Neural progenitor cell (in vitro differentiated cells): Measurements from ENCODE around the gene LRR1. TPM values are rescaled to one million over a fixed set of nuclear protein-coding genes. Genes with fewer than 3 reads are reported as not detected.
A peak's percentile ranks its signal among the peaks of the same experiment; 100 is the strongest.

Experiments
- DNase-seq: peaks from one replicate; pipeline ENCODE4 v3.0.0-alpha.2; 2016; ENCODE audit warnings: low spot score
- H2AFZ ChIP-seq: fragments of 200-600 bp; sonication (generic); replicated peaks from 2 replicates; pipeline ENCODE4 v1.6.1; 2016; ENCODE audit warnings: antibody characterized with exemption
- H3F3A ChIP-seq: fragments of 200-600 bp; sonication (generic); 2 replicates; pipeline ENCODE4 v1.6.1; 2016; ENCODE audit warnings: antibody characterized with exemption, low read depth
- H3K27ac ChIP-seq: fragments of 200-600 bp; sonication (generic); 2 replicates; pipeline ENCODE4 v1.5.1; 2016; ENCODE audit warnings: mild to moderate bottlenecking
- H3K27me3 ChIP-seq: fragments of 200-600 bp; sonication (generic); 2 replicates; pipeline ENCODE4 v1.6.1; 2016; ENCODE audit warnings: mild to moderate bottlenecking, moderate library complexity
- H3K36me3 ChIP-seq: fragments of 200-600 bp; sonication (generic); 2 replicates; pipeline ENCODE4 v1.5.1; 2016
- H3K4me1 ChIP-seq: fragments of 200-600 bp; sonication (generic); 2 replicates; pipeline ENCODE4 v1.6.1; 2016; ENCODE audit warnings: mixed run types
- H3K4me2 ChIP-seq: fragments of 200-600 bp; sonication (generic); 2 replicates; pipeline ENCODE4 v1.6.1; 2016
- H3K4me3 ChIP-seq: fragments of 200-600 bp; sonication (generic); 2 replicates; pipeline ENCODE4 v1.5.1; 2016
- H3K79me2 ChIP-seq: fragments of 200-600 bp; sonication (generic); 2 replicates; pipeline ENCODE4 v1.6.1; 2016; ENCODE audit warnings: low read depth
- H3K9ac ChIP-seq: fragments of 200-600 bp; sonication (generic); 2 replicates; pipeline ENCODE4 v1.6.1; 2016
- H3K9me3 ChIP-seq: fragments of 200-600 bp; sonication (generic); 2 replicates; pipeline ENCODE4 v1.5.1; 2016; ENCODE audit warnings: low read depth
- H4K20me1 ChIP-seq: fragments of 200-600 bp; sonication (generic); 2 replicates; pipeline ENCODE4 v1.6.1; 2016; ENCODE audit warnings: low read depth
- H3K27ac Mint-ChIP-seq: 3 replicates; pipeline ENCODE4 v1.8.0; 2021; ENCODE audit warnings: mixed read lengths
- H3K27me3 Mint-ChIP-seq: 2 replicates; pipeline ENCODE4 v1.8.0; 2022; ENCODE audit warnings: low read depth, mild to moderate bottlenecking, inconsistent platforms, moderate library complexity, mixed read lengths; ENCODE audit not compliant: insufficient read depth
- H3K36me3 Mint-ChIP-seq: 3 replicates; pipeline ENCODE4 v1.8.0; 2021; ENCODE audit warnings: mixed read lengths
- H3K4me1 Mint-ChIP-seq: 3 replicates; pipeline ENCODE4 v1.8.0; 2021; ENCODE audit warnings: mixed read lengths
- H3K4me3 Mint-ChIP-seq: 3 replicates; pipeline ENCODE4 v1.8.0; 2021; ENCODE audit warnings: mild to moderate bottlenecking, moderate library complexity, mixed read lengths
- H3K9me3 Mint-ChIP-seq: 3 replicates; pipeline ENCODE4 v1.8.0; 2020; ENCODE audit warnings: mixed read lengths
- CTCF ChIP-seq: fragments of 200-600 bp; sonication (generic); IDR thresholded peaks from 2 replicates; pipeline ENCODE4 v1.5.1; 2017; ENCODE audit warnings: antibody characterized with exemption, mild to moderate bottlenecking
- EZH2 ChIP-seq: fragments of 200-600 bp; sonication (generic); IDR thresholded peaks from 2 replicates; pipeline ENCODE4 v1.6.1; 2017; ENCODE audit warnings: antibody characterized with exemption, mild to moderate bottlenecking, moderate library complexity
- EZH2phosphoT487 ChIP-seq: fragments of 200-600 bp; sonication (generic); IDR thresholded peaks from 2 replicates; pipeline ENCODE4 v1.6.1; 2017; ENCODE audit warnings: antibody characterized with exemption
- total RNA-seq: library from RNA; depleted of rRNA; stranded (reverse); fragments of >200 nt; gene quantifications from 2 replicates; pipeline ENCODE4 v1.2.3, GENCODE V29; 2015; ENCODE audit warnings: low replicate concordance

Gene LRR1
- total RNA-seq, 1 donor from 2014 or later = 35.2 TPM

GRCh38 chr14:49634547-49635334 lies 36.0 kb downstream of the LRR1 start, which contains the start of gene DNAAF2:
TSS of gene DNAAF2 (minus strand) at chr14:49635244. CDS start at chr14:49635149, 95 bp downstream.
- H3K79me2 ChIP-seq = peaks cover 86% of the 10 kb centered on the region
- peak within 1 kb of the TSS; percentile 95 for H3K27ac ChIP-seq
- H3K4me1 ChIP-seq = peaks cover 7% of the 10 kb centered on the region
- DNase-seq = peak; percentile 87
- H3K9me3 ChIP-seq = no peaks in the 10 kb centered on the region
- peak within 1 kb of the TSS; percentile 90 for H2AFZ ChIP-seq
- H3K4me2 ChIP-seq = peak within 1 kb of the TSS; percentile 85
- peak within 1 kb of the TSS; percentile 80 for H3K4me3 ChIP-seq
- TF ChIP-seq EZH2phosphoT487 (no peak), EZH2 (no peak), CTCF (no peak)
- Mint-ChIP-seq H3K27me3 (peaks cover 8% of the 10 kb centered on the region), H3K4me3 (peak within 1 kb of the TSS; percentile 100), H3K4me1 (peaks cover 29% of the 10 kb centered on the region), H3K36me3 (peaks cover 22% of the 10 kb centered on the region), H3K9me3 (no peaks in the 10 kb centered on the region), H3K27ac (peak within 1 kb of the TSS; percentile 98)
- peaks cover 44% of the 10 kb centered on the region for H4K20me1 ChIP-seq
- no peaks in the 10 kb centered on the region for H3K36me3 ChIP-seq
- H3K9ac ChIP-seq = peak within 1 kb of the TSS; percentile 24
- no peaks in the 10 kb centered on the region for H3K27me3 ChIP-seq
- peaks cover 36% of the 10 kb centered on the region for H3F3A ChIP-seq

GRCh38 chr14:49636866-49637265 lies 38.1 kb downstream of the LRR1 start:
- TF ChIP-seq CTCF (no peak), EZH2phosphoT487 (no peak), EZH2 (no peak)
- Histone ChIP-seq H2AFZ (no peak overlapping the region), H3K27ac (no peak overlapping the region), H3K27me3 (no peaks in the 10 kb centered on the region), H3K79me2 (peaks cover 77% of the 10 kb centered on the region), H3K4me1 (peaks cover 2% of the 10 kb centered on the region), H3K4me3 (no peak overlapping the region), H3K36me3 (no peaks in the 10 kb centered on the region), H3K4me2 (no peak overlapping the region), H3K9me3 (no peaks in the 10 kb centered on the region), H3K9ac (no peak overlapping the region), H3F3A (peaks cover 36% of the 10 kb centered on the region), H4K20me1 (peaks cover 33% of the 10 kb centered on the region)
- H3K4me1 Mint-ChIP-seq = peaks cover 20% of the 10 kb centered on the region
- H3K36me3 Mint-ChIP-seq = peaks cover 23% of the 10 kb centered on the region
- no peak for DNase-seq
- H3K4me3 Mint-ChIP-seq = peak overlapping the region; percentile 25
- no peaks in the 10 kb centered on the region for H3K9me3 Mint-ChIP-seq
- peaks cover 8% of the 10 kb centered on the region for H3K27me3 Mint-ChIP-seq
- H3K27ac Mint-ChIP-seq = no peak overlapping the region

DNA sequence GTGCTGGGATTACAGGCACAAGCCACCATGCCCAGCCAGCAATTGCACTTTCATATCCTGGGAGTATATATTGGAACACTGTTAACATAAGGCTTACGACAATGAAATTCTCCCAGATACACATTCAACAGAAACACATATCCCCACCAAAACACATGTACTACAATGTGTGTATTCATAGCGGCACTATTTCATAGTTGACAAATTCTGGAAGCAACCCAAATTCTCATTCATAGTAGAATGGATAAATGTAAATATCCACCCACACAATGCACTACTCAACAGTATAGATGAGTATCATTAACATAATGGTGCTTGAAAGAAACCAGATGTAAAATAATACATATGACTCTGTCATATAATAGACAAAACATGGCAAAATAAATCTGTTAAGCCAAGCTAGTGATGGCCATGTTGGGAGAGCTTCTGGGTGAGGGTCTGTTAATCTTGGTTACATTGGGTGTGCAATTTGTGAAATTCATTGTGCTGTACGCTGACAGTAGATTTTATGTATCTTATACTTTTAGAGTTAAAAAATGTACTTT lies 38.9 kb downstream of the LRR1 start:
- H3K4me1 ChIP-seq = no peaks in the 10 kb centered on the region
- Mint-ChIP-seq H3K27ac (no peak overlapping the region), H3K9me3 (no peaks in the 10 kb centered on the region), H3K27me3 (peaks cover 8% of the 10 kb centered on the region), H3K4me3 (no peak overlapping the region), H3K4me1 (peaks cover 17% of the 10 kb centered on the region), H3K36me3 (peaks cover 23% of the 10 kb centered on the region)
- no peaks in the 10 kb centered on the region for H3K27me3 ChIP-seq
- H3K4me2 ChIP-seq = no peak overlapping the region
- H3K36me3 ChIP-seq = no peaks in the 10 kb centered on the region
- peaks cover 69% of the 10 kb centered on the region for H3K79me2 ChIP-seq
- no peak overlapping the region for H3K9ac ChIP-seq
- H4K20me1 ChIP-seq = peaks cover 29% of the 10 kb centered on the region
- H3K9me3 ChIP-seq = no peaks in the 10 kb centered on the region
- no peak overlapping the region for H3K4me3 ChIP-seq
- peaks cover 42% of the 10 kb centered on the region for H3F3A ChIP-seq
- DNase-seq = no peak
- TF ChIP-seq CTCF = no peak
- no peak for TF ChIP-seq EZH2phosphoT487
- no peak for TF ChIP-seq EZH2
- no peak overlapping the region for H2AFZ ChIP-seq
- H3K27ac ChIP-seq = no peak overlapping the region
